ENCODE data around the gene SRP72. TPM values are rescaled to one million over a fixed set of nuclear protein-coding genes. Genes with fewer than 3 reads are reported as not detected.
"Not testable (repeated sequence)": the region's sequence is repeated elsewhere in the genome, so short reads cannot be mapped to it uniquely, and the experiment has no call there.

Gene SRP72
- total and polyA plus RNA-seq, 4 donors, result 32.1 to 69.7 (median 40.7) TPM

- DNase-seq (ENCODE audit: low spot score), result no peak
- Histone ChIP-seq H3K4me1 (ENCODE audit: control insufficient read depth in 4 of 4, insufficient read depth in 4 of 4, low read length in 3 of 4) (peaks cover 0 to 10% (median 5%) of the 10 kb centered on the region in 4 donors), H3K9me3 (ENCODE audit: control insufficient read depth in 4 of 4, low read length in 3 of 4) (no peaks in the 10 kb centered on the region), H3K27me3 (ENCODE audit: control insufficient read depth in 4 of 4, insufficient read depth in 4 of 4, low read length in 3 of 4) (no peaks in the 10 kb centered on the region), H3K36me3 (ENCODE audit: control insufficient read depth in 4 of 4, insufficient read depth in 3 of 4, low read depth in 1 of 4, low read length in 3 of 4) (peaks cover 3 to 45% (median 20%) of the 10 kb centered on the region in 4 donors), H3K4me3 (ENCODE audit: low read depth in 1 of 3, low read length in 3 of 3) (no peak overlapping the region), H3K27ac (ENCODE audit: low read depth in 1 of 2, low read length in 2 of 2) (no peak overlapping the region), H3K9ac (ENCODE audit: low read depth in 1 of 2, low read length in 2 of 2) (no peak overlapping the region)
- TF ChIP-seq, protein P1, sequence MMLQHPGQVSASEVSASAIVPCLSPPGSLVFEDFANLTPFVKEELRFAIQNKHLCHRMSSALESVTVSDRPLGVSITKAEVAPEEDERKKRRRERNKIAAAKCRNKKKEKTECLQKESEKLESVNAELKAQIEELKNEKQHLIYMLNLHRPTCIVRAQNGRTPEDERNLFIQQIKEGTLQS (IDR thresholded peaks at IDR 0.05), result no peak
- TF ChIP-seq JUND (IDR thresholded peaks at IDR 0.05) (no peak), ZBTB33 (IDR thresholded peaks at IDR 0.05) (no peak), HNF4G (IDR thresholded peaks at IDR 0.05) (no peak), NR2F2 (IDR thresholded peaks at IDR 0.05) (no peak), TAF1 (conservative IDR thresholded peaks at IDR 0.05) (no peak), GABPA (IDR thresholded peaks at IDR 0.05 in 1 of 2, conservative IDR thresholded peaks at IDR 0.05 in 1 of 2) (no peak), RXRA (IDR thresholded peaks at IDR 0.05) (no peak), YY1 (IDR thresholded peaks at IDR 0.05) (no peak), EGR1 (IDR thresholded peaks at IDR 0.05; ENCODE audit: low read depth in 2 of 2) (no peak), FOXA2 (IDR thresholded peaks at IDR 0.05) (no peak), REST (IDR thresholded peaks at IDR 0.05) (no peak), RAD21 (IDR thresholded peaks at IDR 0.05) (no peak), FOXA1 (IDR thresholded peaks at IDR 0.05) (no peak), HNF4A (conservative IDR thresholded peaks at IDR 0.05) (no peak), SP1 (IDR thresholded peaks at IDR 0.05) (no peak)
- TF ChIP-seq, protein P2, sequence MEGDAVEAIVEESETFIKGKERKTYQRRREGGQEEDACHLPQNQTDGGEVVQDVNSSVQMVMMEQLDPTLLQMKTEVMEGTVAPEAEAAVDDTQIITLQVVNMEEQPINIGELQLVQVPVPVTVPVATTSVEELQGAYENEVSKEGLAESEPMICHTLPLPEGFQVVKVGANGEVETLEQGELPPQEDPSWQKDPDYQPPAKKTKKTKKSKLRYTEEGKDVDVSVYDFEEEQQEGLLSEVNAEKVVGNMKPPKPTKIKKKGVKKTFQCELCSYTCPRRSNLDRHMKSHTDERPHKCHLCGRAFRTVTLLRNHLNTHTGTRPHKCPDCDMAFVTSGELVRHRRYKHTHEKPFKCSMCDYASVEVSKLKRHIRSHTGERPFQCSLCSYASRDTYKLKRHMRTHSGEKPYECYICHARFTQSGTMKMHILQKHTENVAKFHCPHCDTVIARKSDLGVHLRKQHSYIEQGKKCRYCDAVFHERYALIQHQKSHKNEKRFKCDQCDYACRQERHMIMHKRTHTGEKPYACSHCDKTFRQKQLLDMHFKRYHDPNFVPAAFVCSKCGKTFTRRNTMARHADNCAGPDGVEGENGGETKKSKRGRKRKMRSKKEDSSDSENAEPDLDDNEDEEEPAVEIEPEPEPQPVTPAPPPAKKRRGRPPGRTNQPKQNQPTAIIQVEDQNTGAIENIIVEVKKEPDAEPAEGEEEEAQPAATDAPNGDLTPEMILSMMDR (IDR thresholded peaks at IDR 0.05; ENCODE audit: low read depth, low read length, missing input control), result no peak
- TF ChIP-seq, protein P3, sequence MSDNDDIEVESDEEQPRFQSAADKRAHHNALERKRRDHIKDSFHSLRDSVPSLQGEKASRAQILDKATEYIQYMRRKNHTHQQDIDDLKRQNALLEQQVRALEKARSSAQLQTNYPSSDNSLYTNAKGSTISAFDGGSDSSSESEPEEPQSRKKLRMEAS (IDR thresholded peaks at IDR 0.05), result no peak
These were observed 19.1 kb upstream of the SRP72 start for GRCh38 chr4:56448301-56448700.

GRCh38 chr4:56449475-56449874 lies 17.9 kb upstream of the SRP72 start:
- DNase-seq (ENCODE audit: low spot score), result not testable (repeated sequence)
- 97% methylated on average over 4 of the region's 4 CpGs for WGBS
- peaks cover 3 to 53% (median 28%) of the 10 kb centered on the region in 4 donors for H3K36me3 ChIP-seq (ENCODE audit: control insufficient read depth in 4 of 4, insufficient read depth in 3 of 4, low read depth in 1 of 4, low read length in 3 of 4)

More at GRCh38 chr4:56449475-56449874, 17.9 kb upstream of the SRP72 start:
- not testable (repeated sequence) for H3K9ac ChIP-seq (ENCODE audit: low read depth in 1 of 2, low read length in 2 of 2); H3K27me3 ChIP-seq (ENCODE audit: control insufficient read depth in 4 of 4, insufficient read depth in 4 of 4, low read length in 3 of 4); H3K27ac ChIP-seq (ENCODE audit: low read depth in 1 of 2, low read length in 2 of 2); H3K4me1 ChIP-seq (ENCODE audit: control insufficient read depth in 4 of 4, insufficient read depth in 4 of 4, low read length in 3 of 4); H3K4me3 ChIP-seq (ENCODE audit: low read depth in 1 of 3, low read length in 3 of 3); H3K9me3 ChIP-seq (ENCODE audit: control insufficient read depth in 4 of 4, low read length in 3 of 4)
